Measurements from ENCODE around the gene KMT2C.

Gene KMT2C

GRCh38 chr7:152351168-152351567 is 84.6 kb downstream of the KMT2C start:
- no peak for TF ChIP-seq CTCF (IDR thresholded peaks at IDR 0.05; ENCODE audit: extremely low read depth, missing control alignments)
- no peak for DNase-seq (ENCODE audit: low spot score)

GRCh38 chr7:152347888-152348287 is 87.9 kb downstream of the KMT2C start:
- no peak for DNase-seq (ENCODE audit: low spot score)
- no peak for TF ChIP-seq CTCF (IDR thresholded peaks at IDR 0.05; ENCODE audit: extremely low read depth, missing control alignments)

- DNase-seq (ENCODE audit: low spot score): no peak
Observed at GRCh38 chr7:152344253-152344652, 91.5 kb downstream of the KMT2C start.

GRCh38 chr7:152342796-152343195 is 93.0 kb downstream of the KMT2C start:
- TF ChIP-seq CTCF (IDR thresholded peaks at IDR 0.05; ENCODE audit: extremely low read depth, missing control alignments): no peak
- DNase-seq (ENCODE audit: low spot score): no peak

More at GRCh38 chr7:152344253-152344652, 91.5 kb downstream of the KMT2C start:
- TF ChIP-seq CTCF (IDR thresholded peaks at IDR 0.05; ENCODE audit: extremely low read depth, missing control alignments): no peak

- DNase-seq (ENCODE audit: low spot score): no peak
- no peak for TF ChIP-seq CTCF (IDR thresholded peaks at IDR 0.05; ENCODE audit: extremely low read depth, missing control alignments)
Observed at GRCh38 chr7:152341914-152342236, 93.9 kb downstream of the KMT2C start.

- peak; percentile 9 for TF ChIP-seq CTCF (IDR thresholded peaks at IDR 0.05; ENCODE audit: extremely low read depth, missing control alignments)
- DNase-seq (ENCODE audit: low spot score): no peak
Observed at GRCh38 chr7:152341039-152341913, 94.5 kb downstream of the KMT2C start.

GRCh38 chr7:152340161-152340560 is 95.6 kb downstream of the KMT2C start:
- TF ChIP-seq CTCF (IDR thresholded peaks at IDR 0.05; ENCODE audit: extremely low read depth, missing control alignments): no peak
- no peak for DNase-seq (ENCODE audit: low spot score)

Measured in GM20000 (cell line).